ENCODE results near the gene VPS13C. TPM values are rescaled to one million over a fixed set of nuclear protein-coding genes. Genes with fewer than 3 reads are reported as not detected.

Gene VPS13C
- total and polyA plus RNA-seq, 2 experiments from 2014 or later, result 6.7 to 60.9 TPM

- no peak for TF ChIP-seq CTCF (IDR thresholded peaks at IDR 0.05; ENCODE audit: poor library complexity)
- TF ChIP-seq EZH2phosphoT487 (IDR thresholded peaks at IDR 0.05; ENCODE audit: low read depth, severe bottlenecking, unreplicated experiment), result no peak
- TF ChIP-seq EZH2 (IDR thresholded peaks at IDR 0.05; ENCODE audit: borderline replicate concordance), result no peak
- no peaks in the 10 kb centered on the region for H3K27me3 ChIP-seq
- H3K4me1 ChIP-seq (ENCODE audit: insufficient read depth), result no peaks in the 10 kb centered on the region
- H4K20me1 ChIP-seq (ENCODE audit: insufficient read depth, poor library complexity, severe bottlenecking), result no peaks in the 10 kb centered on the region
- WGBS (ENCODE audit: low lambda C conversion rate, missing lambda C conversion rate), result 59% methylated on average over 2 of the region's 2 CpGs
- H2AFZ ChIP-seq, result no peak overlapping the region
- no peak overlapping the region for H3K27ac ChIP-seq
- H3K4me2 ChIP-seq, result no peak overlapping the region
- no peaks in the 10 kb centered on the region for H3K79me2 ChIP-seq
- no peaks in the 10 kb centered on the region for H3K36me3 ChIP-seq (replicated peaks; ENCODE audit: insufficient read depth, low read depth)
- DNase-seq (ENCODE audit: low spot score), result no peak
- no peaks in the 10 kb centered on the region for H3K9me3 ChIP-seq (ENCODE audit: low read depth)
- no peak overlapping the region for H3K4me3 ChIP-seq
- no peaks in the 10 kb centered on the region for H3K9me2 ChIP-seq (replicated peaks; ENCODE audit: insufficient read depth)
Measured at GRCh38 chr15:62089616-62090015, 29.4 kb upstream of the VPS13C start.

GRCh38 chr15:62088353-62088693 lies 28.1 kb upstream of the VPS13C start:
- TF ChIP-seq EZH2 (IDR thresholded peaks at IDR 0.05; ENCODE audit: borderline replicate concordance) (no peak), EZH2phosphoT487 (IDR thresholded peaks at IDR 0.05; ENCODE audit: low read depth, severe bottlenecking, unreplicated experiment) (no peak), CTCF (IDR thresholded peaks at IDR 0.05; ENCODE audit: poor library complexity) (no peak)
- no peaks in the 10 kb centered on the region for H3K9me2 ChIP-seq (replicated peaks; ENCODE audit: insufficient read depth)
- H3K79me2 ChIP-seq, result no peaks in the 10 kb centered on the region
- no peaks in the 10 kb centered on the region for H3K27me3 ChIP-seq
- H3K4me1 ChIP-seq (ENCODE audit: insufficient read depth), result no peaks in the 10 kb centered on the region
- WGBS (ENCODE audit: low lambda C conversion rate, missing lambda C conversion rate), result 46% methylated on average over 1 of the region's 1 CpG
- H3K27ac ChIP-seq, result peak overlapping the region; percentile 1
- H3K9me3 ChIP-seq (ENCODE audit: low read depth), result no peaks in the 10 kb centered on the region
- no peak overlapping the region for H2AFZ ChIP-seq
- DNase-seq (ENCODE audit: low spot score), result no peak
- no peak overlapping the region for H3K4me3 ChIP-seq
- no peaks in the 10 kb centered on the region for H4K20me1 ChIP-seq (ENCODE audit: insufficient read depth, poor library complexity, severe bottlenecking)
- no peaks in the 10 kb centered on the region for H3K36me3 ChIP-seq (replicated peaks; ENCODE audit: insufficient read depth, low read depth)
- no peak overlapping the region for H3K4me2 ChIP-seq

GRCh38 chr15:62087671-62088352 lies 27.6 kb upstream of the VPS13C start:
- Histone ChIP-seq H3K27ac (peak overlapping the region; percentile 12), H2AFZ (no peak overlapping the region), H3K4me1 (ENCODE audit: insufficient read depth) (no peaks in the 10 kb centered on the region), H4K20me1 (ENCODE audit: insufficient read depth, poor library complexity, severe bottlenecking) (no peaks in the 10 kb centered on the region), H3K9me2 (replicated peaks; ENCODE audit: insufficient read depth) (no peaks in the 10 kb centered on the region), H3K79me2 (no peaks in the 10 kb centered on the region), H3K27me3 (no peaks in the 10 kb centered on the region), H3K9me3 (ENCODE audit: low read depth) (no peaks in the 10 kb centered on the region), H3K4me2 (no peak overlapping the region), H3K4me3 (no peak overlapping the region), H3K36me3 (replicated peaks; ENCODE audit: insufficient read depth, low read depth) (no peaks in the 10 kb centered on the region)
- DNase-seq (ENCODE audit: low spot score), result peak; percentile 25
- TF ChIP-seq EZH2phosphoT487 (IDR thresholded peaks at IDR 0.05; ENCODE audit: low read depth, severe bottlenecking, unreplicated experiment) (no peak), EZH2 (IDR thresholded peaks at IDR 0.05; ENCODE audit: borderline replicate concordance) (no peak), CTCF (IDR thresholded peaks at IDR 0.05; ENCODE audit: poor library complexity) (no peak)
- WGBS (ENCODE audit: low lambda C conversion rate, missing lambda C conversion rate), result 66% methylated on average over 5 of the region's 5 CpGs

Data from hepatocyte (in vitro differentiated cells).